Measurements from ENCODE around the gene CLEC2A. TPM values are rescaled to one million over a fixed set of nuclear protein-coding genes. Genes with fewer than 3 reads are reported as not detected.

CLEC2A gene
- total and polyA plus RNA-seq, 8 donors, result not detected

DNA sequence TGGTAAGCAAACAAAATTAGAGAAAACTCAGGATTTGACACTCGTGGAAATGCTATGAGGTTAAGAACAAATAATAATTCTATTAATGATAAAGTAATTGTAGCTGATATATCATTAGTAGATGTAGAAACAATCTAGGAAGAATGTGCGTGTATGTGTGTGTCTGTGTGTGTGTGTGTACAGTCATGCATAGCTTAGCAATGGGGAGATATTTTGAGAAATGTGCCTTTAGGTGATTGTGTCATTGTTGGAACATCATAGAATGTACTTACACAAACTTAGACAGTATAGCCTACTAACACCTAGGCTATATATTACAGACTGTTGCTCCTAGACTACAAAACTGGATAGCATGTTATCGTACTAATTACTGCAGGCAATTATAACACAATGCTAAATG lies 5.3 kb downstream of the CLEC2A start:
- Histone ChIP-seq H3K27me3 (no peaks in the 10 kb centered on the region), H3K4me1 (no peaks in the 10 kb centered on the region), H3K4me3 (no peak overlapping the region), H3K27ac (no peak overlapping the region), H3K9me3 (no peaks in the 10 kb centered on the region), H3K36me3 (no peaks in the 10 kb centered on the region)
- intact Hi-C loops (cut with DNase I), result loop anchor here in 1 of 2 donors (5.0 kb wide), 1 partner anchor 180 kb away; no protein-coding TSS in a partner anchor
- no peak for DNase-seq
- TF ChIP-seq, protein P1, sequence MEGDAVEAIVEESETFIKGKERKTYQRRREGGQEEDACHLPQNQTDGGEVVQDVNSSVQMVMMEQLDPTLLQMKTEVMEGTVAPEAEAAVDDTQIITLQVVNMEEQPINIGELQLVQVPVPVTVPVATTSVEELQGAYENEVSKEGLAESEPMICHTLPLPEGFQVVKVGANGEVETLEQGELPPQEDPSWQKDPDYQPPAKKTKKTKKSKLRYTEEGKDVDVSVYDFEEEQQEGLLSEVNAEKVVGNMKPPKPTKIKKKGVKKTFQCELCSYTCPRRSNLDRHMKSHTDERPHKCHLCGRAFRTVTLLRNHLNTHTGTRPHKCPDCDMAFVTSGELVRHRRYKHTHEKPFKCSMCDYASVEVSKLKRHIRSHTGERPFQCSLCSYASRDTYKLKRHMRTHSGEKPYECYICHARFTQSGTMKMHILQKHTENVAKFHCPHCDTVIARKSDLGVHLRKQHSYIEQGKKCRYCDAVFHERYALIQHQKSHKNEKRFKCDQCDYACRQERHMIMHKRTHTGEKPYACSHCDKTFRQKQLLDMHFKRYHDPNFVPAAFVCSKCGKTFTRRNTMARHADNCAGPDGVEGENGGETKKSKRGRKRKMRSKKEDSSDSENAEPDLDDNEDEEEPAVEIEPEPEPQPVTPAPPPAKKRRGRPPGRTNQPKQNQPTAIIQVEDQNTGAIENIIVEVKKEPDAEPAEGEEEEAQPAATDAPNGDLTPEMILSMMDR (IDR thresholded peaks at IDR 0.05), result no peak
- no peak for ATAC-seq

GRCh38 chr12:9925705-9926393 lies 6.3 kb downstream of the CLEC2A start:
- no peak overlapping the region for H3K4me3 ChIP-seq
- no peaks in the 10 kb centered on the region for H3K4me1 ChIP-seq
- intact Hi-C loops (cut with DNase I), result loop anchor here in 1 of 2 donors (5.0 kb wide), 1 partner anchor 179 kb away; no protein-coding TSS in a partner anchor
- DNase-seq, result peak in 2 of 4 donors; percentile 41 to 43
- H3K27ac ChIP-seq, result no peak overlapping the region
- no peaks in the 10 kb centered on the region for H3K36me3 ChIP-seq
- no peaks in the 10 kb centered on the region for H3K9me3 ChIP-seq
- ATAC-seq, result peak; percentile 80
- TF ChIP-seq, protein P1 (IDR thresholded peaks at IDR 0.05), result peak in 1 of 2 donors; percentile 46
- no peaks in the 10 kb centered on the region for H3K27me3 ChIP-seq

DNA sequence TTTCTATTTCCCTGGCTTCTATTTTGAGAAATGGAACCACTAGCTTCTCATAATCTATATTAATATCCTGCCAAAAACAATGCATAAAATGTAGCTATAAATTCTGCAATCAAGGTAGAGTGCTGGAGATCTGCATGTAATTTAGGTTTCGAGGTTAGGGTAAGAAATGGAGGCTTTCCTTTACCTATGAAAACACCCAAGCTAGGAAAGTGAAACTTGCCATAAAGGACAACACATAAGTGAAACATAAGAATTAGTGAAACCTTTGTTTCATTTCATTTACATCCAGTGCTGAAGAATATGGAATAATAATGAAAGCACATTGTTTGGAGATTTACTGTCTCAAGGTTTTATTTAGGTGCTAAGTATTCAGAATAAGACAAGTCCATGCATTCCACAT lies 9.7 kb downstream of the CLEC2A start:
- Histone ChIP-seq H3K9me3 (no peaks in the 10 kb centered on the region), H3K27ac (no peak overlapping the region), H3K4me3 (no peak overlapping the region), H3K4me1 (no peaks in the 10 kb centered on the region), H3K27me3 (no peaks in the 10 kb centered on the region), H3K36me3 (no peaks in the 10 kb centered on the region)
- ATAC-seq, result no peak
- TF ChIP-seq, protein P1 (IDR thresholded peaks at IDR 0.05), result no peak
- DNase-seq, result no peak
- intact Hi-C loops (cut with DNase I), result no loop called here

GRCh38 chr12:9920451-9920850 lies 11.7 kb downstream of the CLEC2A start:
- Histone ChIP-seq H3K9me3 (no peaks in the 10 kb centered on the region), H3K4me3 (no peak overlapping the region), H3K27ac (no peak overlapping the region), H3K36me3 (no peaks in the 10 kb centered on the region), H3K27me3 (no peaks in the 10 kb centered on the region), H3K4me1 (no peaks in the 10 kb centered on the region)
- intact Hi-C loops (cut with DNase I), result no loop called here
- DNase-seq (peak in 1 of 4 donors; percentile 11), ATAC-seq (peak; percentile 83)
- TF ChIP-seq, protein P1 (IDR thresholded peaks at IDR 0.05), result no peak

DNA sequence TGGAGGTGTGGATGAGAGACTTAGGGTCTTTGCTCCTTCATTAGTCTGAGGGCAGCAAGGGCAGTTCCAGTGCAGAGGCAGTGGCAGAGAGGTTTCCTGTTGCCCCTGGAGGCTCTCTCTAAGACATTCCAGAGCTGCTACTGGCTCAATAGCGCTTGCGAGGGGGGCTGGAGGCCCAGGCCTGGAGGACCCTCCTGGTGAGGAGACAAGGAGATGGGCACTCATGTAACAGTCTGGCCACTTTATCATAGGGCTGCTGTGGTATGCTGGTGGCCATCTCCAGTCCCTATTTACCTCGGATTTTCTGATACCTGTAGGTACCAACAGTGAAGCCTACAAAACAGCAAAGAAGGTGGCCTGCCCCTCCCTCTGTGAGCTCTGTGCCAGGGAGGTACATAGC lies 12.7 kb downstream of the CLEC2A start:
- no peak overlapping the region for H3K27ac ChIP-seq
- H3K4me1 ChIP-seq, result no peaks in the 10 kb centered on the region
- TF ChIP-seq, protein P1 (IDR thresholded peaks at IDR 0.05), result no peak
- no peak for ATAC-seq
- no peak overlapping the region for H3K4me3 ChIP-seq
- intact Hi-C loops (cut with DNase I), result no loop called here
- H3K27me3 ChIP-seq, result no peaks in the 10 kb centered on the region
- DNase-seq, result no peak
- no peaks in the 10 kb centered on the region for H3K9me3 ChIP-seq
- no peaks in the 10 kb centered on the region for H3K36me3 ChIP-seq

All from left lung (tissue), 10 donors.